Measurements from ENCODE around the gene DPAGT1. TPM values are rescaled to one million over a fixed set of nuclear protein-coding genes. Genes with fewer than 3 reads are reported as not detected.
A peak's percentile ranks its signal among the peaks of the same experiment; 100 is the strongest.

DPAGT1 gene
- total RNA-seq, 1 donor from 2014 or later = 15.4 TPM

DNA sequence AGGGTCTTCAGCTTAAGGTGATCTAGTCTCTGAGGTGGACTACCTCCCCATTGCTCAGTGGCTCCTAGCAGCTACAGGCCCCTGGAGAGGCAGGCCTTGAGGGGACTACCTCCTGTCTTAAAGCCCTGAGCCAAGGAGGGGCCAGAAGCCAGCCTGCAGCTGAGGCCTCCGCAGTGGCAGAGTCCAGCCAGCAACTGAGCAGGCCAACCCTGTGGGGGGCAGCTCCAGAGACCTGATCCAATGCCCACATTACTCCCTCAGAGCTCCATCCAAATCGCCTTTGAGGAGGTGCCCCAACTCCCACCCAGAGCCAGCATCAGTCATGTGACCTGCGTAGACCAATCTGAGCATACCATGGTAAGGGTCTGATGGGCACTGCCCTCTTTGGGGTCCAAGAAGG is 8.2 kb upstream of the DPAGT1 start:
- H3K36me3 ChIP-seq = peaks cover 48% of the 10 kb centered on the region
- no peaks in the 10 kb centered on the region for H3K9me3 ChIP-seq (replicated peaks)
- no peak overlapping the region for H3K4me3 ChIP-seq
- intact Hi-C loops (cut with micrococcal nuclease) = no loop called here
- H3K4me1 ChIP-seq = peaks cover 34% of the 10 kb centered on the region
- DNase-seq = no peak
- H3K27ac ChIP-seq (replicated peaks) = no peak overlapping the region
- no peaks in the 10 kb centered on the region for H3K27me3 ChIP-seq (ENCODE audit: low read depth)
- TF ChIP-seq, protein P1, sequence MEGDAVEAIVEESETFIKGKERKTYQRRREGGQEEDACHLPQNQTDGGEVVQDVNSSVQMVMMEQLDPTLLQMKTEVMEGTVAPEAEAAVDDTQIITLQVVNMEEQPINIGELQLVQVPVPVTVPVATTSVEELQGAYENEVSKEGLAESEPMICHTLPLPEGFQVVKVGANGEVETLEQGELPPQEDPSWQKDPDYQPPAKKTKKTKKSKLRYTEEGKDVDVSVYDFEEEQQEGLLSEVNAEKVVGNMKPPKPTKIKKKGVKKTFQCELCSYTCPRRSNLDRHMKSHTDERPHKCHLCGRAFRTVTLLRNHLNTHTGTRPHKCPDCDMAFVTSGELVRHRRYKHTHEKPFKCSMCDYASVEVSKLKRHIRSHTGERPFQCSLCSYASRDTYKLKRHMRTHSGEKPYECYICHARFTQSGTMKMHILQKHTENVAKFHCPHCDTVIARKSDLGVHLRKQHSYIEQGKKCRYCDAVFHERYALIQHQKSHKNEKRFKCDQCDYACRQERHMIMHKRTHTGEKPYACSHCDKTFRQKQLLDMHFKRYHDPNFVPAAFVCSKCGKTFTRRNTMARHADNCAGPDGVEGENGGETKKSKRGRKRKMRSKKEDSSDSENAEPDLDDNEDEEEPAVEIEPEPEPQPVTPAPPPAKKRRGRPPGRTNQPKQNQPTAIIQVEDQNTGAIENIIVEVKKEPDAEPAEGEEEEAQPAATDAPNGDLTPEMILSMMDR (IDR thresholded peaks at IDR 0.05; ENCODE audit: borderline replicate concordance) = no peak

DNA sequence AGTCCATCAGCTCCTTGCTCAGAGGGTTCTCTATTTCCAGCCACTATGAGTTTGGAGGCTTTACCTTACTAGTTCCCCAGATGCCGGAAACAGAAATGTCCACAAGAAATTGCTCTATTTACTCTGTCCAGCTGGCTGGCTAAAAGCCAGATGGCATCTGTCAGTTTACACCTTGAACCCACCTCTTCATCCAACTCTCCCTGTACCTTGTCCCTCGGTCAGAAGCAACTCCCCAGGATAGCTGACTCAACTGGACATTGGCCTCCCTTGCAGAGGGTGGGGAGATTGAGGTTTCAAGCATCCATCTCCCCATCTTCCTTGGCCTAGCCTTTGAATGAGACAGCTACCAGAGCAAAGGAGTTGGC is 7.2 kb upstream of the DPAGT1 start:
- peaks cover 34% of the 10 kb centered on the region for H3K4me1 ChIP-seq
- no peak for DNase-seq
- no peaks in the 10 kb centered on the region for H3K9me3 ChIP-seq (replicated peaks)
- H3K4me3 ChIP-seq = peak overlapping the region; percentile 99
- TF ChIP-seq, protein P1 (IDR thresholded peaks at IDR 0.05; ENCODE audit: borderline replicate concordance) = no peak
- H3K27ac ChIP-seq (replicated peaks) = no peak overlapping the region
- H3K27me3 ChIP-seq (ENCODE audit: low read depth) = no peaks in the 10 kb centered on the region
- peaks cover 40% of the 10 kb centered on the region for H3K36me3 ChIP-seq
- intact Hi-C loops (cut with micrococcal nuclease) = no loop called here

DNA sequence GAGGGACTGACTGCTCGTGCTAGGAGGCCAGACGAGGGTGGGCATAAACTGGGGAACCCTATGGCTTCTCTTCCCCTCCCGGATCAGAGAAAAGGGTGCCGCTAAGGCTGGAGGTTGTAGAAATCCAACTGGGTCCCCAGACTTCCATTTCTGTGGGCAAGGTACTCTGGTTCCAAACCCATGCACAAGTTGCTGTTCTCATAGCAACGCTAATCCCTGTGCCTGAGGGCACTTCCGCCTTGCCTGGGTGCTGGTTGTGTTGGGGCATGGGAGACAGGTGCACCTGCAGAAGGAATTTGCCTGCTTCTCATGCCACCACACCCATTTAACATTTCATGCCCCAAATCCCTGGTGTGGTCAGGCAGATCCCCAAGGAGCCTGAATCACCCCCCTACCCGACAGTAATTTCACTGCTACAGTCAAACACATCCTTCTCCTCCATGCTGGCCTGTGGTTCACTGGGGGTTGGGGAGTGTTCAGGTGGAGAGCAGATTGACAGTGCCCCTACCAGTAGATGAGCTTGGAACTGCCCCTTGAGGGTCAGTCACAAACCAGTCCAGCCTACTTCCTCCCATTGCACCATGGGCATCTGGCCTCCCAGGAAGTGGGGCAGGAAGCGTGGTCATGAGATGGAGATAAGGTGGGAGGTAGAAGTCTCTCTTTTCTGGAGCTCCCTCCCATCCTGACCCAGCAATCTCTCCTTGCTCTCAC is 6.6 kb upstream of the DPAGT1 start:
- TF ChIP-seq, protein P1 (IDR thresholded peaks at IDR 0.05; ENCODE audit: borderline replicate concordance) = no peak
- no peaks in the 10 kb centered on the region for H3K9me3 ChIP-seq (replicated peaks)
- no peaks in the 10 kb centered on the region for H3K27me3 ChIP-seq (ENCODE audit: low read depth)
- peaks cover 37% of the 10 kb centered on the region for H3K4me1 ChIP-seq
- DNase-seq = no peak
- intact Hi-C loops (cut with micrococcal nuclease) = no loop called here
- peaks cover 35% of the 10 kb centered on the region for H3K36me3 ChIP-seq
- H3K4me3 ChIP-seq = peak overlapping the region; percentile 99
- peak overlapping the region; percentile 88 for H3K27ac ChIP-seq (replicated peaks)

DNA sequence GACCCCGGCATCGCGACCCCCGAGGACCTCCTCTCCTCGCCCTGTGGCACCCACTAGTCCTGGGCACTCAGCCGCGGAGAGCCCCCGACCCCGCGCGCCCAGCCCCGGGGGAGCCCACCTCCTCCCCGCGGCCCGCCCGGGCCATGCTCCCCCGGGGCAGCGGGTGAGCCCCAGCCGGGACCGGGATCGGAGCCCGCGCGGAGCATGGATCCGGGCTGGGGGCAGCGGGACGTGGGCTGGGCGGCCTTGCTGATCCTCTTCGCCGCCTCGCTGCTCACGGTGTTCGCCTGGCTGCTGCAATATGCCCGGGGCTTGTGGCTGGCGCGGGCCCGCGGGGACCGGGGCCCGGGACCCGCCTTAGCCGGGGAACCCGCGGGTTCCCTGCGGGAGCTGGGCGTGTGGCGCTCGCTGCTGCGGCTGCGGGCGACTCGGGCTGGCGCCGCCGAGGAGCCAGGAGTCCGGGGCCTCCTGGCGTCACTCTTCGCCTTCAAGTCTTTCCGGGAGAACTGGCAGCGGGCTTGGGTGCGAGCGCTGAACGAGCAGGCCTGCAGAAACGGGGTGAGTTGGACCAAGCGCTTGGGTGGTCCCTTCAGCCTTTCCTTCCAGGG is 6.0 kb upstream of the DPAGT1 start:
- TF ChIP-seq, protein P1 (IDR thresholded peaks at IDR 0.05; ENCODE audit: borderline replicate concordance) = no peak
- Histone ChIP-seq H3K27ac (replicated peaks) (peak overlapping the region; percentile 88), H3K36me3 (peaks cover 28% of the 10 kb centered on the region), H3K27me3 (ENCODE audit: low read depth) (no peaks in the 10 kb centered on the region), H3K9me3 (replicated peaks) (no peaks in the 10 kb centered on the region), H3K4me3 (peak overlapping the region; percentile 99), H3K4me1 (peaks cover 44% of the 10 kb centered on the region)
- intact Hi-C loops (cut with micrococcal nuclease) = no loop called here
- DNase-seq = no peak

DNA sequence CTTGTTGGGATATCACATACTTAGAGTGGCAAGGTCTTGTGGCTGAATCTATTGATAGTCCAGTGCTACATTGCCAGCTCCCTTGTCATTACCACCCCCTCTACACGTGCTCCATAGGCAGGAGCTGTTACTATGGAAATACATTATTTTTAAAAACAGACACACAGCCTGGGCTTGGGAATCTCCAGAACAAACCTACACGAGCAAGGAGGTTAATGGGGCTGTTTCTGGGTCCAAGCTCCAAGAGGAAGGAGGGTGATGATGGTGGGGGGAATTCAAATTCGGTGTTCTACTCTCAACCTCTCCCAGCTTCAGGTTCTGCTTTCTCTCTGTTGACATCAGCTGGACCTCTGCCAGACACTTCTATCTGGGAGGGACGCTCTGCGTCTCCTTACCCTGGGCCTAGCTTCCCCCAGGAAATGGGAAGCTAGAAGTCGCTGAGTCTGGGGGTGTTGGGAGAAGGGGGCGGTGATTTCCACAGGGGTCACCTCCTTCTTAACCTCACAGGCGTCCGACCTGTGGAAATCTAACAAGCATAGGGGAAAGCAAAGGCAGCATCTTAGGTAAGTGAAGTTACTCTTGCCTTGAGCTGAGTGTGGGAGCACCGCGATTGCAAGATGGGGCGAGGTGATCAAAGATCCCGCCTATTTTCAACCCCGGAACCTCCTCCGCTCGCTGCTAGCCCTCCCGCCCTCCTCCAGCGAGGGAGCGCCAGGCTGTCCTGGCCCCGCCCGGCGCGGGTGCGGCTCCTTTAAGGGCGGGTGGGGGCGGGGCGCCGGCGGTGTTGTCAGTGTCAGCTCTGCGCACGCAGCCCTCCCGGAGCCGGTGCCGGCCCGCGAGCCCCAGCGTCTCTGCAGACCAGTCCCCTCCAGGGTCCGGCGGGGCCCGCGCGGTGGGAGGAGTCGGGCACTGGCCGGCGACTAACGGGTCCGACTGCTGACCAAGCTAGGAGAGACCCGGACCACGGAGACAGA is 5.2 kb upstream of the DPAGT1 start, which contains the start of gene C2CD2L:
TSS of gene C2CD2L (plus strand) at position 781 of the 974 bp plus-strand sequence. CDS start 398 bp downstream, outside the sequence.
- Histone ChIP-seq H3K4me3 (peak within 1 kb of the TSS; percentile 99), H3K27me3 (ENCODE audit: low read depth) (no peaks in the 10 kb centered on the region), H3K9me3 (replicated peaks) (no peaks in the 10 kb centered on the region), H3K27ac (replicated peaks) (peak within 1 kb of the TSS; percentile 88), H3K4me1 (peaks cover 48% of the 10 kb centered on the region), H3K36me3 (peaks cover 20% of the 10 kb centered on the region)
- TF ChIP-seq, protein P1 (IDR thresholded peaks at IDR 0.05; ENCODE audit: borderline replicate concordance) = no peak
- intact Hi-C loops (cut with micrococcal nuclease) = no loop called here
- peak; percentile 92 for DNase-seq
